ENCODE data around the gene PCBP3.
"Not testable (repeated sequence)": the region's sequence is repeated elsewhere in the genome, so short reads cannot be mapped to it uniquely, and the experiment has no call there.

Gene PCBP3

DNA sequence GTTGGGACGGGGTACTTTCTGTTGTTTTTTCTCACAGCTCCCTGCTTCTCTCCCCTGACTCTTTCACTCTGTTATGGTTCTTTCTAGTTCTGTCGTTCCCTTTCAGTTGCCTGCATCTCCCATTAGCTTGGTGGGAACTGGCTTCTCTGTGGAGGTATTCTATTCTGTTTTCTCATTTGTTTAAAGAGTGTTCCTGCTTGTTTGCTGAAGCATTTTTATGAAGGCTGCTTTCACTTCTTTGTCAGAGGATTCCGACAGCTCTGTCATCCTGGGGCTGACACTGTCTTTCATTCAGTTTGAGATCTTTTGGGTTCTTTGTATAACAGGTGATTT lies 242.0 kb downstream of the PCBP3 start:
- H3K79me1 ChIP-seq (replicated peaks; ENCODE audit: low read length, poor library complexity, severe bottlenecking) = peaks cover 2% of the 10 kb centered on the region
- peaks cover 15% of the 10 kb centered on the region for H3K4me1 ChIP-seq (ENCODE audit: control insufficient read depth, insufficient read depth, low read depth, low read length)
- no peak overlapping the region for H2AK5ac ChIP-seq (ENCODE audit: low read length, severe bottlenecking)
- H3K18ac ChIP-seq (ENCODE audit: low read depth in 1 of 2, low read length in 2 of 2) = no peak overlapping the region
- peak overlapping the region; percentile 14 for H3K9ac ChIP-seq (ENCODE audit: low read length)
- 94% methylated on average over 3 of the region's 3 CpGs for WGBS
- no peak overlapping the region for H2BK5ac ChIP-seq (ENCODE audit: low read depth, low read length, poor library complexity, severe bottlenecking)
- no peak overlapping the region for H2AFZ ChIP-seq (ENCODE audit: low read depth, low read length)
- H3K4me3 ChIP-seq (ENCODE audit: insufficient read depth in 1 of 2, low read depth in 1 of 2, low read length in 2 of 2) = no peak overlapping the region
- H2BK120ac ChIP-seq (ENCODE audit: low read depth, low read length) = no peak overlapping the region
- H3K4ac ChIP-seq (ENCODE audit: low read depth in 1 of 2, low read length in 2 of 2) = no peak overlapping the region
- H3K9me3 ChIP-seq (ENCODE audit: control insufficient read depth, low read length) = no peaks in the 10 kb centered on the region
- no peak overlapping the region for H4K8ac ChIP-seq (ENCODE audit: low read length)
- no peak overlapping the region for H3K23ac ChIP-seq (ENCODE audit: low read length in 2 of 2)
- no peak for DNase-seq
- no peak overlapping the region for H2BK12ac ChIP-seq (ENCODE audit: low read length in 2 of 2)
- H3K14ac ChIP-seq (ENCODE audit: low read length in 2 of 2) = no peak overlapping the region
- H2BK15ac ChIP-seq (ENCODE audit: low read depth, poor library complexity, severe bottlenecking) = no peak overlapping the region
- no peaks in the 10 kb centered on the region for H3K36me3 ChIP-seq (ENCODE audit: control insufficient read depth in 1 of 2, insufficient read depth in 2 of 2, low read depth in 1 of 2, low read length in 2 of 2)
- H3K27me3 ChIP-seq (ENCODE audit: control insufficient read depth in 1 of 2, insufficient read depth in 1 of 2, low read length in 2 of 2) = peaks cover 3 to 10% of the 10 kb centered on the region in 2 experiments
- no peak overlapping the region for H3K4me2 ChIP-seq (ENCODE audit: low read length, poor library complexity, severe bottlenecking)
- H4K91ac ChIP-seq (ENCODE audit: low read length) = no peak overlapping the region
- H3K27ac ChIP-seq (ENCODE audit: low read length, poor library complexity, severe bottlenecking) = no peak overlapping the region

DNA sequence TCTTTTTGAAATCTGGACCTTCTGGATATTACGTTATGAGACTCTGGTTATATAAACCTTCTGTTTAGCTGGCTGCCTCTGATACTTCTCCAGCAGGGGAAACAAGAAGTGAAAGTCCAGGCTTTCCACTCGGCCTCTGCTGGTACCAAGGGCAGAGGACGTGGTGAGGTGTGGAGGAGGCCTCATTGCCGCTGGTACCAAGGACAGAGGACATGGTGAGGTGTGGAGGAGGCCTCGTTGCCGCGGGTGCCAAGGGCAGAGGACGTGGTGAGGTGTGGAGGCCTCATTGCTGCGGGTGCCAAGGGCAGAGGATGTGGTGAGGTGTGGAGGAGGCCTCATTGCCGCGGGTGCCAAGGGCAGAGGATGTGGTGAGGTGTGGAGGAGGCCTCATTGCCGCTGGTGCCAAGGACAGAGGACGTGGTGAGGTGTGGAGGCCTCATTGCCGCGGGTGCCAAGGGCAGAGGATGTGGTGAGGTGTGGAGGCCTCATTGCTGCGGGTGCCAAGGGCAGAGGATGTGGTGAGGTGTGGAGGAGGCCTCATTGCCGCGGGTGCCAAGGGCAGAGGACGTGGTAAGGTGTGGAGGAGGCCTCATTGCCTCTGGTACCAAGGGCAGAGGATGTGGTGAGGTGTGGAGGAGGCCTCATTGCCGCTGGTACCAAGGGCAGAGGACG lies 242.5 kb downstream of the PCBP3 start:
- H2AFZ ChIP-seq (ENCODE audit: low read depth, low read length); H3K79me1 ChIP-seq (replicated peaks; ENCODE audit: low read length, poor library complexity, severe bottlenecking); DNase-seq; H2AK5ac ChIP-seq (ENCODE audit: low read length, severe bottlenecking); H3K36me3 ChIP-seq (ENCODE audit: control insufficient read depth in 1 of 2, insufficient read depth in 2 of 2, low read depth in 1 of 2, low read length in 2 of 2); H3K4me2 ChIP-seq (ENCODE audit: low read length, poor library complexity, severe bottlenecking); H4K91ac ChIP-seq (ENCODE audit: low read length); H3K4me3 ChIP-seq (ENCODE audit: insufficient read depth in 1 of 2, low read depth in 1 of 2, low read length in 2 of 2); H3K27ac ChIP-seq (ENCODE audit: low read length, poor library complexity, severe bottlenecking); H3K9me3 ChIP-seq (ENCODE audit: control insufficient read depth, low read length); H3K9ac ChIP-seq (ENCODE audit: low read length); H3K23ac ChIP-seq (ENCODE audit: low read length in 2 of 2); H2BK15ac ChIP-seq (ENCODE audit: low read depth, poor library complexity, severe bottlenecking); H3K4ac ChIP-seq (ENCODE audit: low read depth in 1 of 2, low read length in 2 of 2); H2BK120ac ChIP-seq (ENCODE audit: low read depth, low read length); H2BK5ac ChIP-seq (ENCODE audit: low read depth, low read length, poor library complexity, severe bottlenecking); H4K8ac ChIP-seq (ENCODE audit: low read length): not testable (repeated sequence)
- Histone ChIP-seq H2BK12ac (ENCODE audit: low read length in 2 of 2) (peak overlapping the region in 1 of 2 experiments; percentile 45), H3K14ac (ENCODE audit: low read length in 2 of 2) (peak overlapping the region in 1 of 2 experiments; percentile 35), H3K4me1 (ENCODE audit: control insufficient read depth, insufficient read depth, low read depth, low read length) (peaks cover 12% of the 10 kb centered on the region), H3K27me3 (ENCODE audit: control insufficient read depth in 1 of 2, insufficient read depth in 1 of 2, low read length in 2 of 2) (peaks cover 3 to 15% of the 10 kb centered on the region in 2 experiments), H3K18ac (ENCODE audit: low read depth in 1 of 2, low read length in 2 of 2) (peak overlapping the region in 1 of 2 experiments; percentile 11)
- 89% methylated on average over 21 of the region's 21 CpGs for WGBS

DNA sequence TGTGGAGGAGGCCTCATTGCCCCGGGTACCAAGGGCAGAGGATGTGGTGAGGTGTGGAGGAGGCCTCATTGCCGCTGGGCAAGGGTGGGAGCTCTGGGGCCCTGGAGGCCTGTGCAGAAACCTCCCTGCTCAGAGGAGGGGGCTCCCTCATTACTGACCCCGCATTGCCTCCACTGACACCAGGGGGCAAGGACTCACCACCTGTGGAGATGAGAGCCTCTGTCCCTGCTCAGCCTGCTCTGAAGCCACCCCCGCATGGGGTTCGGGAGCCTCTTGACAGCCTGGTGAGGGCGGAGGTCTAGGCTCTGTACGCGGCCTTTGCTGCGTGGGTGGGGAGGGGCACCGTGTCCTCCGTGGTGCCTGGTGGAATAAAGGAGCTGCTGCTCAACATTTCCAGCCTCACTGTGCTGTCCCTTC lies 243.1 kb downstream of the PCBP3 start:
- no peak overlapping the region for H3K4me2 ChIP-seq (ENCODE audit: low read length, poor library complexity, severe bottlenecking)
- no peak overlapping the region for H4K8ac ChIP-seq (ENCODE audit: low read length)
- no peak overlapping the region for H2AK5ac ChIP-seq (ENCODE audit: low read length, severe bottlenecking)
- DNase-seq = no peak
- H3K18ac ChIP-seq (ENCODE audit: low read depth in 1 of 2, low read length in 2 of 2) = peak overlapping the region in 1 of 2 experiments; percentile 7
- peaks cover 2% of the 10 kb centered on the region for H3K79me1 ChIP-seq (replicated peaks; ENCODE audit: low read length, poor library complexity, severe bottlenecking)
- 94% methylated on average over 10 of the region's 11 CpGs for WGBS
- H3K27me3 ChIP-seq (ENCODE audit: control insufficient read depth in 1 of 2, insufficient read depth in 1 of 2, low read length in 2 of 2) = peaks cover 3 to 18% of the 10 kb centered on the region in 2 experiments
- peaks cover 12% of the 10 kb centered on the region for H3K4me1 ChIP-seq (ENCODE audit: control insufficient read depth, insufficient read depth, low read depth, low read length)
- peak overlapping the region; percentile 13 for H3K9ac ChIP-seq (ENCODE audit: low read length)
- H3K23ac ChIP-seq (ENCODE audit: low read length in 2 of 2) = peak overlapping the region in 1 of 2 experiments; percentile 41
- no peaks in the 10 kb centered on the region for H3K9me3 ChIP-seq (ENCODE audit: control insufficient read depth, low read length)
- no peak overlapping the region for H3K4me3 ChIP-seq (ENCODE audit: insufficient read depth in 1 of 2, low read depth in 1 of 2, low read length in 2 of 2)
- H4K91ac ChIP-seq (ENCODE audit: low read length) = peak overlapping the region; percentile 22
- no peak overlapping the region for H3K14ac ChIP-seq (ENCODE audit: low read length in 2 of 2)
- no peak overlapping the region for H2AFZ ChIP-seq (ENCODE audit: low read depth, low read length)
- no peak overlapping the region for H2BK120ac ChIP-seq (ENCODE audit: low read depth, low read length)
- H3K36me3 ChIP-seq (ENCODE audit: control insufficient read depth in 1 of 2, insufficient read depth in 2 of 2, low read depth in 1 of 2, low read length in 2 of 2) = no peaks in the 10 kb centered on the region
- no peak overlapping the region for H3K27ac ChIP-seq (ENCODE audit: low read length, poor library complexity, severe bottlenecking)
- H3K4ac ChIP-seq (ENCODE audit: low read depth in 1 of 2, low read length in 2 of 2) = peak overlapping the region; percentile 3 to 29
- H2BK5ac ChIP-seq (ENCODE audit: low read depth, low read length, poor library complexity, severe bottlenecking) = no peak overlapping the region
- no peak overlapping the region for H2BK15ac ChIP-seq (ENCODE audit: low read depth, poor library complexity, severe bottlenecking)
- peak overlapping the region in 1 of 2 experiments; percentile 47 for H2BK12ac ChIP-seq (ENCODE audit: low read length in 2 of 2)

DNA sequence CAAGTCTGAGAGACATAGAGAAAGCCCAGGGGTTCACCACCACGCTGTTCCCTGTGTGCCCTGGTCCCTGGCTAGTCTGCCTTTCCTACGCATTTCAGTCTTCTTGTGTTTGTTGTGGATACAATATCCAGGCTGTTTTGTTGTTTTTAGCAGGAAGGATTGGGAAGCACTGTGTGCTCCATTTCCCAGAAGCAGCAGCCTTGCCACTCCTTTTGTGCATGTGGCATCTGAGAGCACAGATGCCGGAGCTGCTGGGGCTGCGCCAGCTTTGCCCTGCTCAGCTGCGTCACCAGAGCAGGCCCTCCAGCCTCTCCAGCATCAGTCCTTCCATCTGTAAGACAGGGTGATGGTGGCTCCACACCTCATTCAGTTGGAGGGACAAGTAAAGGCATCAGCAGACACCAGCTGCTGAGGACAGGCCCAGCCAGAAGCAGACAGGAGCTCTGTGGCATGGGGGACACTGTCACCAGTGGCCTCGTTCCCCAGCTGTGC lies 243.6 kb downstream of the PCBP3 start:
- Histone ChIP-seq H2AK5ac (ENCODE audit: low read length, severe bottlenecking) (no peak overlapping the region), H3K14ac (ENCODE audit: low read length in 2 of 2) (peak overlapping the region in 1 of 2 experiments; percentile 74), H2BK12ac (ENCODE audit: low read length in 2 of 2) (peak overlapping the region in 1 of 2 experiments; percentile 80), H3K4ac (ENCODE audit: low read depth in 1 of 2, low read length in 2 of 2) (peak overlapping the region in 1 of 2 experiments; percentile 24), H3K27ac (ENCODE audit: low read length, poor library complexity, severe bottlenecking) (no peak overlapping the region), H3K9ac (ENCODE audit: low read length) (peak overlapping the region; percentile 13), H4K91ac (ENCODE audit: low read length) (peak overlapping the region; percentile 55), H3K27me3 (ENCODE audit: control insufficient read depth in 1 of 2, insufficient read depth in 1 of 2, low read length in 2 of 2) (peaks cover 3 to 20% of the 10 kb centered on the region in 2 experiments), H3K23ac (ENCODE audit: low read length in 2 of 2) (peak overlapping the region in 1 of 2 experiments; percentile 63), H2AFZ (ENCODE audit: low read depth, low read length) (no peak overlapping the region), H3K4me1 (ENCODE audit: control insufficient read depth, insufficient read depth, low read depth, low read length) (peaks cover 12% of the 10 kb centered on the region), H3K18ac (ENCODE audit: low read depth in 1 of 2, low read length in 2 of 2) (peak overlapping the region in 1 of 2 experiments; percentile 86), H3K4me3 (ENCODE audit: insufficient read depth in 1 of 2, low read depth in 1 of 2, low read length in 2 of 2) (no peak overlapping the region), H3K79me1 (replicated peaks; ENCODE audit: low read length, poor library complexity, severe bottlenecking) (peaks cover 2% of the 10 kb centered on the region), H2BK15ac (ENCODE audit: low read depth, poor library complexity, severe bottlenecking) (no peak overlapping the region), H3K36me3 (ENCODE audit: control insufficient read depth in 1 of 2, insufficient read depth in 2 of 2, low read depth in 1 of 2, low read length in 2 of 2) (no peaks in the 10 kb centered on the region), H4K8ac (ENCODE audit: low read length) (no peak overlapping the region), H3K9me3 (ENCODE audit: control insufficient read depth, low read length) (no peaks in the 10 kb centered on the region), H2BK120ac (ENCODE audit: low read depth, low read length) (no peak overlapping the region), H2BK5ac (ENCODE audit: low read depth, low read length, poor library complexity, severe bottlenecking) (no peak overlapping the region), H3K4me2 (ENCODE audit: low read length, poor library complexity, severe bottlenecking) (no peak overlapping the region)
- 93% methylated on average over 6 of the region's 6 CpGs for WGBS
- peak; percentile 65 for DNase-seq
